H1 (cell line): ENCODE results near the gene TMEM41A. TPM values are rescaled to one million over a fixed set of nuclear protein-coding genes. Genes with fewer than 3 reads are reported as not detected.

Source experiments
- HDAC6 ChIP-seq: IDR thresholded peaks from one replicate; pipeline ENCODE4 v1.7.1; 2012; ENCODE audit warnings: low read depth, mild to moderate bottlenecking, inconsistent platforms, low read length, moderate library complexity
- POU5F1 ChIP-seq: IDR thresholded peaks from 2 replicates; pipeline ENCODE4 v1.6.1; 2011; ENCODE audit warnings: low read depth, mild to moderate bottlenecking, low read length, moderate library complexity
- ZNF274 ChIP-seq: IDR thresholded peaks from 2 replicates; pipeline ENCODE4 v1.7.0; 2012; ENCODE audit warnings: low read length, borderline replicate concordance; ENCODE audit errors: extremely low read depth
- polyA plus RNA-seq, 7 experiments: library from polyadenylated mRNA; depleted of rRNA in 3 of 7; stranded (reverse) in 5 of 7; unstranded in 2 of 7; fragments of >200 nt in 5 of 7; fragments of 200-250 nt in 2 of 7; gene quantifications; 1 replicate in 5 of 7; 2 replicates in 1 of 7; 4 replicates in 1 of 7; pipeline versions ENCODE4 v1.2.1 to v1.2.3, GENCODE V29; 2011 to 2013; ENCODE audit warnings: missing spikeins in 2 of 7, mixed read lengths in 2 of 7
- total RNA-seq: library from RNA; stranded (reverse); fragmentation: NEBNext Ultra II Directional; extraction: Animal tissue kit (Norgen Biotek cat#: 25700); gene quantifications from 2 replicates; pipeline ENCODE4 v1.2.1, GENCODE V29; 2021

TMEM41A gene
- total and polyA plus RNA-seq, 2 of the 8 experiments (the other 6 are each of a cell fraction or from before 2014, with no cell fraction given) = 14.1 to 17.5 TPM

DNA sequence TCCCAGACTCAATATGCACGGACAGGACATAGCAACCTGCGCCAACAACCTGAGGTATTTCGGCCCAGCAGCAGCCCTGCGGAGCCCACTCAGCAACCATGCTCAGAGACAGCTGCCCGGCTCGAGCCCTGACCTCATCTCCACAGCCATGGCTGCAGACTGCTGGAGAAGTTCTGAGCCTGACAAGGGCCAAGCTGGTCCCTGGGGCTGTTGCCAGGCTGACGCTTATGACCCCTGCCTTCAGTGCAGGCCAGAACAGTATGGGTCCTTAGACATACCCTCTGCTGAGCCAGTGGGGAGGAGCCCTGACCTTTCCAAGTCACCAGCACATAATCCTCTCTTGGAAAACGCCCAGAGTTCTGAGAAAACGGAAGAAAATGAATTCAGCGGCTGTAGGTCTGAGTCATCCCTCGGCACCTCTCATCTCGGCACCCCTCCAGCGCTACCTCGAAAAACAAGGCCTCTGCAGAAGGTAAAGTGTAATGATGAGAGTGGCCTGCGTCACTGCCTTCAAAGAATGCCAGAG is 25.5 kb downstream of the TMEM41A start (continued):
- no peak for TF ChIP-seq POU5F1
- TF ChIP-seq HDAC6 = no peak
- no peak for TF ChIP-seq ZNF274
